IMR-90 (cell line): ENCODE data around the gene PNCK. TPM values are rescaled to one million over a fixed set of nuclear protein-coding genes. Genes with fewer than 3 reads are reported as not detected.

Experiments used
- ATAC-seq: fragments of 200-7000 bp; cut with Tn5 transposase; 2 replicates; pipeline ENCODE4 v1.9.1; 2020; ENCODE audit warnings: low read depth, mild to moderate bottlenecking, moderate library complexity
- BruUV-seq: library from RNA; stranded (reverse); fragments of 400-500 nt; replicated peaks from 2 replicates; lab custom pipeline; 2021; lab: Mats Ljungman, UMichigan
- CTCF ChIA-PET: fragments of 300-600 bp; formaldehyde crosslinking; extraction: SDS; loops from one replicate; lab custom pipeline; 2021; ENCODE audit warnings: antibody characterized with exemption; lab: Yijun Ruan, JAX
- POLR2A ChIA-PET: fragments of 300-600 bp; sonication (Branson Sonifier 250); formaldehyde crosslinking; loops from one replicate; lab custom pipeline; 2022; ENCODE audit warnings: antibody characterized with exemption; ENCODE audit not compliant: unreplicated experiment; lab: Charles Lee
- DNase-seq: peaks from one replicate; pipeline ENCODE4 v3.0.0; 2013
- H2AFZ ChIP-seq: replicated peaks from 2 replicates; pipeline ENCODE3; 2013; ENCODE audit warnings: low read length, mild to moderate bottlenecking; ENCODE audit not compliant: poor library complexity
- H2AK5ac ChIP-seq: 2 replicates; pipeline ENCODE4 v1.6.1; 2013; ENCODE audit warnings: low read depth, low read length, inconsistent platforms
- H2AK9ac ChIP-seq: replicated peaks from 2 replicates; pipeline ENCODE3; 2013; ENCODE audit warnings: mild to moderate bottlenecking, low read depth, low read length, moderate library complexity; ENCODE audit not compliant: poor library complexity
- H2BK120ac ChIP-seq: 2 replicates; pipeline ENCODE4 v1.6.1; 2013; ENCODE audit warnings: low read depth, low read length, inconsistent platforms
- H2BK15ac ChIP-seq: 3 replicates; pipeline ENCODE4 v1.6.1; 2013; ENCODE audit warnings: low read depth, low read length, inconsistent platforms
- H2BK20ac ChIP-seq: 2 replicates; pipeline ENCODE4 v1.6.1; 2013; ENCODE audit warnings: low read depth, mild to moderate bottlenecking, inconsistent platforms, low read length, moderate library complexity
- H2BK5ac ChIP-seq: 2 replicates; pipeline ENCODE4 v1.6.1; 2013; ENCODE audit warnings: mild to moderate bottlenecking, low read depth, low read length, inconsistent platforms; ENCODE audit not compliant: poor library complexity, severe bottlenecking
- H3K14ac ChIP-seq: replicated peaks from 2 replicates; pipeline ENCODE4 v1.6.1; 2013; ENCODE audit warnings: low read depth, low read length, inconsistent platforms
- H3K18ac ChIP-seq: 2 replicates; pipeline ENCODE4 v1.6.1; 2013; ENCODE audit warnings: low read depth, low read length, control low read depth
- H3K23ac ChIP-seq: 2 replicates; pipeline ENCODE4 v1.6.1; 2013; ENCODE audit warnings: low read depth, low read length, inconsistent platforms
- H3K27ac ChIP-seq: 2 replicates; pipeline ENCODE4 v1.5.1; 2013; ENCODE audit warnings: mild to moderate bottlenecking, control low read depth, low read length; ENCODE audit not compliant: insufficient read depth
- H3K27me3 ChIP-seq: 2 replicates; pipeline ENCODE4 v1.6.1; 2013; ENCODE audit warnings: low read length; ENCODE audit not compliant: control insufficient read depth, insufficient read depth
- H3K36me3 ChIP-seq: 2 replicates; pipeline ENCODE4 v1.6.1; 2013; ENCODE audit warnings: low read length, mixed read lengths; ENCODE audit not compliant: control insufficient read depth, insufficient read depth
- H3K4ac ChIP-seq: 2 replicates; pipeline ENCODE4 v1.6.1; 2013; ENCODE audit warnings: low read depth, low read length, inconsistent platforms
- H3K4me1 ChIP-seq: 2 replicates; pipeline ENCODE4 v1.6.1; 2013; ENCODE audit warnings: low read length, mixed read lengths; ENCODE audit not compliant: control insufficient read depth, insufficient read depth
- H3K4me2 ChIP-seq: 2 replicates; pipeline ENCODE4 v1.6.1; 2013; ENCODE audit warnings: low read depth, mild to moderate bottlenecking, control low read depth, low read length, moderate library complexity
- H3K4me3 ChIP-seq: 2 replicates; pipeline ENCODE4 v1.5.1; 2013; ENCODE audit warnings: low read depth, mild to moderate bottlenecking, control low read depth, low read length, moderate library complexity; ENCODE audit not compliant: insufficient read depth
- H3K56ac ChIP-seq: 2 replicates; pipeline ENCODE4 v1.6.1; 2013; ENCODE audit warnings: low read length, inconsistent platforms; ENCODE audit not compliant: insufficient read depth; ENCODE audit errors: extremely low read depth
- H3K79me1 ChIP-seq, 2 experiments: 2 replicates each; pipeline ENCODE4 v1.6.1; 2013; ENCODE audit warnings: low read length in 2 of 2, inconsistent platforms in 1 of 2, low read depth in 1 of 2
- H3K9ac ChIP-seq: 2 replicates; pipeline ENCODE4 v1.6.1; 2013; ENCODE audit warnings: low read depth, low read length, control low read depth
- H3K9me1 ChIP-seq: 2 replicates; pipeline ENCODE4 v1.6.1; 2013; ENCODE audit warnings: low read length, inconsistent platforms; ENCODE audit not compliant: insufficient read depth
- H3K9me3 ChIP-seq: 2 replicates; pipeline ENCODE4 v1.6.1; 2013; ENCODE audit warnings: low read length; ENCODE audit not compliant: control insufficient read depth, insufficient read depth
- H4K20me1 ChIP-seq: 2 replicates; pipeline ENCODE4 v1.6.1; 2013; ENCODE audit warnings: low read length, inconsistent platforms; ENCODE audit not compliant: insufficient read depth
- H4K5ac ChIP-seq: 2 replicates; pipeline ENCODE4 v1.6.1; 2013; ENCODE audit warnings: mild to moderate bottlenecking, low read depth, low read length, control low read depth
- H4K8ac ChIP-seq, 2 experiments: 2 replicates each; pipeline ENCODE4 v1.6.1; 2013; ENCODE audit warnings: low read depth in 2 of 2, low read length in 2 of 2, control low read depth in 1 of 2, inconsistent platforms in 1 of 2
- H4K91ac ChIP-seq: 2 replicates; pipeline ENCODE4 v1.6.1; 2013; ENCODE audit warnings: low read depth, low read length, inconsistent platforms; ENCODE audit not compliant: insufficient read depth
- CHD1 ChIP-seq: IDR thresholded peaks from 2 replicates; pipeline ENCODE4 v1.6.1; 2012; ENCODE audit warnings: low read depth, low read length, improper control_type of control experiment
- CTCF ChIP-seq: conservative IDR thresholded peaks from 2 replicates; pipeline ENCODE4 v1.5.1; 2012; ENCODE audit warnings: mild to moderate bottlenecking, low read depth, low read length, improper control_type of control experiment
- FOS ChIP-seq: fragments of 150-350 bp; IDR thresholded peaks from 2 replicates; pipeline ENCODE4 v1.6.1; 2016; ENCODE audit warnings: low read depth, low read length
- MAFK ChIP-seq: IDR thresholded peaks from 2 replicates; pipeline ENCODE4 v1.6.1; 2012; ENCODE audit warnings: low read depth, low read length, improper control_type of control experiment
- MXI1 ChIP-seq: IDR thresholded peaks from 2 replicates; pipeline ENCODE4 v1.6.1; 2012; ENCODE audit warnings: low read depth, mild to moderate bottlenecking, low read length, moderate library complexity, borderline replicate concordance
- NFE2L2 ChIP-seq: fragments of 150-350 bp; IDR thresholded peaks from 2 replicates; pipeline ENCODE4 v1.6.1; 2016; ENCODE audit warnings: low read depth, mild to moderate bottlenecking, low read length
- POLR2A ChIP-seq: IDR thresholded peaks from 2 replicates; pipeline ENCODE4 v1.6.1; 2012; ENCODE audit warnings: mild to moderate bottlenecking, low read depth, low read length
- WGBS, 2 experiments: methylation state at CpG; one replicate each; pipeline versions ENCODE4 v1.1.5 to v1.1.7; 2013; ENCODE audit warnings: missing lambda C conversion rate in 2 of 2; ENCODE audit not compliant: insufficient read length in 1 of 2; ENCODE audit errors: extremely low coverage in 2 of 2; 5-methylcytosine and 5-hydroxymethylcytosine counted together
- dilution Hi-C: fragments of 300-500 bp; cut with HindIII; formaldehyde crosslinking; loops from one replicate; pipeline ENCODE4 v1.14.3; 2018; ENCODE audit warnings: low sequenced_read_pairs; ENCODE audit not compliant: unreplicated experiment
- in situ Hi-C: fragments of 300-500 bp; cut with MboI; formaldehyde crosslinking; loops from 3 replicates; pipeline ENCODE4 v1.14.3; 2019; ENCODE audit warnings: low sequenced_read_pairs, inconsistent platforms, mixed read lengths
- intact Hi-C: fragments of 100-400 bp; cut with micrococcal nuclease; formaldehyde crosslinking; loops from 2 replicates; pipeline ENCODE4 v1.10.0; 2022
- polyA plus RNA-seq, 3 experiments: library from polyadenylated mRNA; depleted of rRNA; stranded (reverse); fragments of >200 nt; gene quantifications; 2 replicates each; pipeline ENCODE4 v1.2.3, GENCODE V29; 2012; ENCODE audit warnings: low replicate concordance in 1 of 3
- total RNA-seq: library from RNA; depleted of rRNA; stranded (reverse); fragments of >200 nt; gene quantifications from 2 replicates; pipeline ENCODE4 v1.2.3, GENCODE V29; 2012

PNCK gene
- total and polyA plus RNA-seq, 2 of the 4 experiments (the other 2 are of a cell fraction), result 0.18 to 0.22 TPM

GRCh38 chrX:153651540-153652079, 22.0 kb downstream of the PNCK start:
- H4K5ac ChIP-seq, result no peak overlapping the region
- H3K27me3 ChIP-seq, result peaks cover 20% of the 10 kb centered on the region; the same call in 1 of the 2 replicates
- dilution Hi-C loops (no loop called here), intact Hi-C loops (no loop called here), in situ Hi-C loops (loop anchor here (25.0 kb wide), 1 partner anchor 689 kb away; no protein-coding TSS in a partner anchor)
- no peaks in the 10 kb centered on the region for H3K36me3 ChIP-seq
- H3K56ac ChIP-seq, result no peak overlapping the region
- ATAC-seq, result peak; percentile 21; the same call in 1 of the 2 replicates
- H2AFZ ChIP-seq, result no peak overlapping the region
- H3K9me3 ChIP-seq, result peaks cover 3% of the 10 kb centered on the region; the same call in 1 of the 2 replicates
- no peak overlapping the region for H3K23ac ChIP-seq
- H4K91ac ChIP-seq, result no peak overlapping the region
- H3K4me2 ChIP-seq, result no peak overlapping the region
- no peak overlapping the region for H3K4me3 ChIP-seq
- H3K14ac ChIP-seq, result no peak overlapping the region
- no peak overlapping the region for H3K4ac ChIP-seq
- no peak for TF ChIP-seq POLR2A
- TF ChIP-seq CHD1, result no peak
- TF ChIP-seq MXI1, result no peak
- TF ChIP-seq CTCF, result 0 out of 2 replicates have a peak, but pooled peaks have one; percentile 14
- TF ChIP-seq FOS, result no peak
- no peak for TF ChIP-seq NFE2L2
- no peak for TF ChIP-seq MAFK
- no TSS peak for BruUV-seq
- DNase-seq, result no peak
- H2BK15ac ChIP-seq, result no peak overlapping the region
- H3K9ac ChIP-seq, result no peak overlapping the region
- ChIA-PET POLR2A (no interaction called here), CTCF (interaction anchor here (0.9 kb wide), 1 partner anchor 102 kb away, joined by 5 read pairs; no protein-coding TSS in a partner anchor)
- no peak overlapping the region for H3K18ac ChIP-seq
- no peak overlapping the region for H2BK120ac ChIP-seq
- no peaks in the 10 kb centered on the region for H3K4me1 ChIP-seq
- no peaks in the 10 kb centered on the region for H3K79me1 ChIP-seq
- no peak overlapping the region for H2BK20ac ChIP-seq
- no peaks in the 10 kb centered on the region for H3K9me1 ChIP-seq
- 64% methylated on average over 3 of the region's 9 CpGs; no CpG with 5 or more reads in 1 of the 2 experiments for WGBS, 2 experiments
- H4K20me1 ChIP-seq, result no peaks in the 10 kb centered on the region
- H2AK9ac ChIP-seq, result no peak overlapping the region
- H2BK5ac ChIP-seq, result no peak overlapping the region
- H2AK5ac ChIP-seq, result no peak overlapping the region
- no peak overlapping the region for H3K27ac ChIP-seq
- H4K8ac ChIP-seq, result no peak overlapping the region
